ENCODE data around the gene DGLUCY.

DNA sequence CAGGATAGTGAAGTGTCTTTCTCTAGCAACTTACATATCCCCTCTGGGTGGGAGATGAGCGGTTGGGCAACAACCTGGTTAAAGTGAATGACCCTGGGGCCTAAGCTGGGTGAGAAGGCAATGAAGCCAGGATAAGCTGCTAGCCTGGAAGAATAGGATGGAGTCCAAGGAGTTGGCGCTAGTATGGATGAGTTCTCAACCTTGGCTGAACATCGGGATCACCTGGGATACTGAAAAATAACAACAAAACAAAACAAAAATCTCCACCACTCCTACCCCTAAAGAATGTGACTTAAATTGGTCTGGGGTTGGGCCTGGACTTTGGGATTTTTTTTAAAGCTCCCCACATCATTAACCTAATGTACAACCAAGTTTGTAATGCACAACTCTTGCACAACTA lies 48.6 kb upstream of the DGLUCY start:
- TF ChIP-seq ZNF274 (IDR thresholded peaks at IDR 0.05; ENCODE audit: low read depth, low read length) (no peak), SUZ12 (IDR thresholded peaks at IDR 0.05; ENCODE audit: extremely low read depth, insufficient read depth, insufficient read length) (no peak), YY1 (IDR thresholded peaks at IDR 0.05; ENCODE audit: insufficient read depth, insufficient read length) (no peak)

Data from NT2/D1 (cell line).